Tibial nerve (tissue), 4 donors: ENCODE results near the gene MMEL1.

Experiments
- CTCF ChIP-seq, 5 experiments: fragments of 200-600 bp in 3 of 5; fragments of 450-650 bp in 2 of 5; sonication (generic) in 3 of 5; IDR thresholded peaks; one replicate each; pipeline ENCODE4 v1.5.1; 2016 to 2019; ENCODE audit warnings: antibody characterized with exemption in 5 of 5, mild to moderate bottlenecking in 3 of 5, moderate library complexity in 2 of 5
- EP300 ChIP-seq, 2 donors: sonication (generic); formaldehyde crosslinking; IDR thresholded peaks; one replicate each; pipeline ENCODE4 v1.6.1; 2017; ENCODE audit warnings: antibody characterized with exemption in 2 of 2, mild to moderate bottlenecking in 1 of 2
- POLR2A ChIP-seq, 2 donors: fragments of 450-650 bp; IDR thresholded peaks; one replicate each; pipeline ENCODE4 v1.6.1; 2017; ENCODE audit warnings: antibody characterized with exemption in 2 of 2, mild to moderate bottlenecking in 2 of 2, moderate library complexity in 2 of 2

- no peak for TF ChIP-seq CTCF (IDR thresholded peaks at IDR 0.05)
- TF ChIP-seq POLR2A (IDR thresholded peaks at IDR 0.05) = no peak
- TF ChIP-seq EP300 (IDR thresholded peaks at IDR 0.05) = no peak
These were observed 8.0 kb downstream of the MMEL1 start for GRCh38 chr1:2624735-2625300.
